Neural progenitor cell (in vitro differentiated cells): ENCODE results near the gene NFATC1.

Experiments
- EZH2 ChIP-seq: fragments of 200-600 bp; sonication (generic); IDR thresholded peaks from 2 replicates; pipeline ENCODE4 v1.6.1; 2017; ENCODE audit warnings: antibody characterized with exemption, mild to moderate bottlenecking, moderate library complexity
- EZH2phosphoT487 ChIP-seq: fragments of 200-600 bp; sonication (generic); IDR thresholded peaks from 2 replicates; pipeline ENCODE4 v1.6.1; 2017; ENCODE audit warnings: antibody characterized with exemption
- TF ChIP-seq, protein P1 (sequence below): fragments of 200-600 bp; sonication (generic); IDR thresholded peaks from 2 replicates; pipeline ENCODE4 v1.5.1; 2017; ENCODE audit warnings: antibody characterized with exemption, mild to moderate bottlenecking

- TF ChIP-seq, protein P1, sequence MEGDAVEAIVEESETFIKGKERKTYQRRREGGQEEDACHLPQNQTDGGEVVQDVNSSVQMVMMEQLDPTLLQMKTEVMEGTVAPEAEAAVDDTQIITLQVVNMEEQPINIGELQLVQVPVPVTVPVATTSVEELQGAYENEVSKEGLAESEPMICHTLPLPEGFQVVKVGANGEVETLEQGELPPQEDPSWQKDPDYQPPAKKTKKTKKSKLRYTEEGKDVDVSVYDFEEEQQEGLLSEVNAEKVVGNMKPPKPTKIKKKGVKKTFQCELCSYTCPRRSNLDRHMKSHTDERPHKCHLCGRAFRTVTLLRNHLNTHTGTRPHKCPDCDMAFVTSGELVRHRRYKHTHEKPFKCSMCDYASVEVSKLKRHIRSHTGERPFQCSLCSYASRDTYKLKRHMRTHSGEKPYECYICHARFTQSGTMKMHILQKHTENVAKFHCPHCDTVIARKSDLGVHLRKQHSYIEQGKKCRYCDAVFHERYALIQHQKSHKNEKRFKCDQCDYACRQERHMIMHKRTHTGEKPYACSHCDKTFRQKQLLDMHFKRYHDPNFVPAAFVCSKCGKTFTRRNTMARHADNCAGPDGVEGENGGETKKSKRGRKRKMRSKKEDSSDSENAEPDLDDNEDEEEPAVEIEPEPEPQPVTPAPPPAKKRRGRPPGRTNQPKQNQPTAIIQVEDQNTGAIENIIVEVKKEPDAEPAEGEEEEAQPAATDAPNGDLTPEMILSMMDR: no peak
- TF ChIP-seq EZH2phosphoT487 (no peak), EZH2 (no peak)
These were observed 24.1 kb upstream of the NFATC1 start for GRCh38 chr18:79371561-79372121.
